ENCODE measurements around the gene ZBTB48.
"Not testable (repeated sequence)": the region's sequence is repeated elsewhere in the genome, so short reads cannot be mapped to it uniquely, and the experiment has no call there.

ZBTB48 gene

DNA sequence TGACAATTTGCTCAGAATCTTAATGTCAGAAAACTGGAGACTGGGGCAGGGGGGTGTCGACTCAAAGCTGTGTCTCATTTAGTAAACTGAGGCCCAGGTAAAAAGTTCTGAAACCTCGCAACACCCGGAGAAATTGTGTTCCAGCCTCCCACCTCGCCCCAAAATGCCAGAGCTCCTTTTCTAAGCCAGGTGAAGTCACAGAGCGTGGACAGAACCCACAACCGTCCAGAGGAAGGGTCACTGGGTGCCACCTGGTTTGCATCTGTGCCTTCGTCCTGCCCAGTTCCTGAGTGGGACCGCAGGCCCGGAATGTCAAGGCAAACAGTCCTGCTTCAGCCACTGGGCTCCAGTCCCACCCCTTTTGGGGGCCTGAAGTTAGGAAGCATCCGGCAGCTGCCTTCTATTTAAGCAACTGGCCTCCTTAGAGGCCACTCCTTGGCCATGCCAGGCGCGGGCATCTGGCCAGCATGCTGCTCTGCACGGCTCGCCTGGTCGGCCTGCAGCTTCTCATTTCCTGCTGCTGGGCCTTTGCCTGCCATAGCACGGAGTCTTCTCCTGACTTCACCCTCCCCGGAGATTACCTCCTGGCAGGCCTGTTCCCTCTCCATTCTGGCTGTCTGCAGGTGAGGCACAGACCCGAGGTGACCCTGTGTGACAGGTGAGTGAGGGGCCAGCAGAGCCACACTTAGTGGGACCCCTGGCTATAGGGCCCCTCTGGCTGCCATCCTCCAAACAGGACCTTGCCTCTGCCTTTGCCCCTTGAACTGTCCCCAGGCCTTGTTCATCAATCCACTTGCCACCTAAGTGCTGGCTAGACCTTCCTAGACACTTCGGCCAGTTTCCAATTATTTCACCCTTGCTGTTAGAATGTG is 24.7 kb upstream of the ZBTB48 start, which contains the start of gene TAS1R1:
TAS1R1 (plus strand) TSS at position 401 of the 872 bp plus-strand sequence; CDS start at position 468, 67 bp downstream.
- peak within 1 kb of the TSS; percentile 92 for H3K4me3 ChIP-seq (replicated peaks; ENCODE audit: low read depth, low read length)
- DNase-seq (ENCODE audit: low read depth): no peak
- TF ChIP-seq, protein P1, sequence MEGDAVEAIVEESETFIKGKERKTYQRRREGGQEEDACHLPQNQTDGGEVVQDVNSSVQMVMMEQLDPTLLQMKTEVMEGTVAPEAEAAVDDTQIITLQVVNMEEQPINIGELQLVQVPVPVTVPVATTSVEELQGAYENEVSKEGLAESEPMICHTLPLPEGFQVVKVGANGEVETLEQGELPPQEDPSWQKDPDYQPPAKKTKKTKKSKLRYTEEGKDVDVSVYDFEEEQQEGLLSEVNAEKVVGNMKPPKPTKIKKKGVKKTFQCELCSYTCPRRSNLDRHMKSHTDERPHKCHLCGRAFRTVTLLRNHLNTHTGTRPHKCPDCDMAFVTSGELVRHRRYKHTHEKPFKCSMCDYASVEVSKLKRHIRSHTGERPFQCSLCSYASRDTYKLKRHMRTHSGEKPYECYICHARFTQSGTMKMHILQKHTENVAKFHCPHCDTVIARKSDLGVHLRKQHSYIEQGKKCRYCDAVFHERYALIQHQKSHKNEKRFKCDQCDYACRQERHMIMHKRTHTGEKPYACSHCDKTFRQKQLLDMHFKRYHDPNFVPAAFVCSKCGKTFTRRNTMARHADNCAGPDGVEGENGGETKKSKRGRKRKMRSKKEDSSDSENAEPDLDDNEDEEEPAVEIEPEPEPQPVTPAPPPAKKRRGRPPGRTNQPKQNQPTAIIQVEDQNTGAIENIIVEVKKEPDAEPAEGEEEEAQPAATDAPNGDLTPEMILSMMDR (IDR thresholded peaks at IDR 0.05; ENCODE audit: low read length, missing control alignments): no peak

DNA sequence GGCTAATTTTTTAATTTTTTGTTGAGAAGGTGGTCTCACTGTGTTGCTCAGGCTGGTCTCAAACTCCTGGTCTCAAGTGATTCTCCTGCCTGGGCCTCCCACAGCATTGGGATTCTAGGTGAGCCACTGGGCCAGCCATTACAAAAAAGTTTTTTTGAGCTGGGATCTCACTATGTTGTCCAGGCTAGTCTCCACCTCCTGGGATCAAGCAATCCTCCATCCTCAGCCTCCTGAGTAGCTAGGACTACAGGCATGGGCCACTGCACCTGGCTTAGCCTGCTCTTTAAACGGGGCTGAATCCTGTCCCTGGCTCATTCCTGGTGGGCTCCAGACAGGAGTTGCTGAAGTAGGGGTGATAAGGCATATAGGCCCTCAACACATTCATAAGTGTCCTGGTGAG is 22.2 kb upstream of the ZBTB48 start:
- TF ChIP-seq, protein P1 (IDR thresholded peaks at IDR 0.05; ENCODE audit: low read length, missing control alignments): no peak
- H3K4me3 ChIP-seq (replicated peaks; ENCODE audit: low read depth, low read length): no peak overlapping the region
- DNase-seq (ENCODE audit: low read depth): no peak

DNA sequence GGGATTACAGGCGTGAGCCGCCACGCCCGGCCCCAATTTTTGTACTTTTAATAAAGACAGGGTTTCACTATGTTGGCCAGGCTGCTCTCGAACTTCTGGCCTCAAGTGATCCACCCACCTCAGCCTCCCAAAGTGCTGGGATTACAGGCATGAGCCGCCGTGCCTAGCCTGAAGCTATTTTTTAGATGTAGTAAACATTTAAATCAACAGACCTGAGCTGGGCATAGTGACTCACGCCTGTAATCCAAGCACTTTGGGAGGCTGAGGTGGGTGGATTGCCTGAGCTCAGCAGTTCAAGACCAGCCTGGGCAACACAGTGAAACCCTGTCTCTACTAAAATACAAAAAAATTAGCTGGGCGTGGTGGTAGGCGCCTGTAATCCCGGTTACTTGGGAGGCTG is 20.6 kb upstream of the ZBTB48 start:
- not testable (repeated sequence) for DNase-seq (ENCODE audit: low read depth); H3K4me3 ChIP-seq (replicated peaks; ENCODE audit: low read depth, low read length)

DNA sequence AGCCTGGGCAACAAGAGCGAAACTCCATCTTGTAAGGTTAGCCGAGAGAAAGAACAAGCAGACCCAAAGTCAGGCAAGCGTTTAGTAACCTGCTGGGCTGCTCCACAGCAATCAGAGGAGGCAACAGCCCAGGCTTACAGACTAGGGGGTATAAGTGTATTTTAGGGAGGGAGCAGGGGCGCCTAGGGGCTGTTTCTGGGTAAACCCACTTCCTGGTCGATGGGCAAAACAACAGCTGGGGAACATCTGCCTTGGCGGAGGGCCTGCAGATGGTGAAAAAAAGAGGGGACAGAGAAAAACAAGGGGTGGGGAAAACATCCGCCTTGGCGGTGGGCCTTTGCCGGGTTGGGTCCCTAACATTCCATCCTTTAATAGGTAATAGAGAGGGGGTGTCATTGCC is 19.5 kb upstream of the ZBTB48 start:
- DNase-seq (ENCODE audit: low read depth): no peak
- no peak overlapping the region for H3K4me3 ChIP-seq (replicated peaks; ENCODE audit: low read depth, low read length)
- TF ChIP-seq, protein P1 (IDR thresholded peaks at IDR 0.05; ENCODE audit: low read length, missing control alignments): no peak

DNA sequence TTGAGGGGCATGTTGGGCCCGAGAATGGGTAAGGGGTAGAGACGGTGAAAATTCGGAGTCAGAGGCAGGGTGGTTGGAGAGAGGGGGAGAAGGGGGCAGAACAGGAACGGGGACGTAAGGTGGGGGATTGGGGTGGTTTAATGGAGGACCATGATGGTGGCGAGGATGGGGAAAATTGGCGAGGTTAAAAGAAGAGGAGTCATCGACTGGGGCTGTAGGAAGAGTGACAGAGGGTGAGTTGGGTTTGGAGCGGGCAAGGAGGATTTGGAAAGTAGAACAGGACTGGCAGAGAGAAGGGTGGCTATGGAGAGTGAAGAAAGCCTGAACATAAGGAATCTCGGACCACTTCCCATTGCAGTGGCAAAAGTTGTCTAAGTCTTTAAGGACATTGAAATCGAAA is 10.8 kb upstream of the ZBTB48 start:
- DNase-seq (ENCODE audit: low read depth): no peak
- H3K4me3 ChIP-seq (replicated peaks; ENCODE audit: low read depth, low read length): no peak overlapping the region
- TF ChIP-seq, protein P1 (IDR thresholded peaks at IDR 0.05; ENCODE audit: low read length, missing control alignments): no peak

DNA sequence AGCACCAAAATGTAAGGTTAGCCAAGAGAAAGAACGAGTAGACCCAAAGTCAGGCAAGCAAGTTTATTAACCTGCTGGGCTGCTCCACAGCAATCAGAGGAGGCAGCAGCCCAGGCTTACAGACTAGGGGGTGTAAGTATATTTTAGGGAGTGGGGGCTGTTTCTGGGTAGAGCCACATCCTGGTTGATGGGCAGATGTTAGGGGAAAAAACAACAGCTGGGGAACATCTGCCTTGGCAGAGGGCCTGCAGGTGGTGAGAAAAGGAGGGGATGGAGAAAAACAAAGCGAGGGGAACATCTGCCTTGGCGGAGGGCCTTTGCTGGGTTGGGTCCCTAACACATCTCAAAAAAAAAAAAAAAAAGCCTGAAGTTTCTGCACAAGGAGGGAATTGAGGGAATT is 9.7 kb upstream of the ZBTB48 start:
- TF ChIP-seq, protein P1 (IDR thresholded peaks at IDR 0.05; ENCODE audit: low read length, missing control alignments): no peak
- DNase-seq (ENCODE audit: low read depth): no peak
- H3K4me3 ChIP-seq (replicated peaks; ENCODE audit: low read depth, low read length): no peak overlapping the region

DNA sequence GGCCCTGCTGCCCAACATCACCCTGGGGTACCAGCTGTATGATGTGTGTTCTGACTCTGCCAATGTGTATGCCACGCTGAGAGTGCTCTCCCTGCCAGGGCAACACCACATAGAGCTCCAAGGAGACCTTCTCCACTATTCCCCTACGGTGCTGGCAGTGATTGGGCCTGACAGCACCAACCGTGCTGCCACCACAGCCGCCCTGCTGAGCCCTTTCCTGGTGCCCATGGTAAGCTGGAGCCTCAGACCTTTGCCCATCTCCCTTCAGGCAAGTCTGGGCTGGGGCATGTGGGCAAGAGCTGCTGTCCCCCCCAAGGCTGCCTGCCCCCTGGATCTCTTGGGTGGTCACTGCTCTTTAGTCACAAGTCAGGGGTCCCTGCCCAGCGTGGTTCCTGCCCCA is 8.8 kb upstream of the ZBTB48 start:
- TF ChIP-seq, protein P1 (IDR thresholded peaks at IDR 0.05; ENCODE audit: low read length, missing control alignments): no peak
- no peak for DNase-seq (ENCODE audit: low read depth)
- H3K4me3 ChIP-seq (replicated peaks; ENCODE audit: low read depth, low read length): no peak overlapping the region

Measured in fibroblast of pulmonary artery (primary cell).